Thymus (tissue), 11 donors: ENCODE measurements around the gene VPS33B. TPM values are rescaled to one million over a fixed set of nuclear protein-coding genes. Genes with fewer than 3 reads are reported as not detected.

ENCODE experiments used
- DNase-seq, 9 donors: peaks; one replicate each; pipeline ENCODE4 v3.0.0-alpha.2; 2013; ENCODE audit warnings: low spot score in 9 of 9, low read depth in 6 of 9, missing footprints in 1 of 9
- H3K27ac ChIP-seq, 2 donors: one replicate each; pipeline ENCODE4 v1.5.1; 2013; ENCODE audit warnings: control low read depth in 1 of 2, low read depth in 1 of 2, low read length in 1 of 2, mild to moderate bottlenecking in 1 of 2, moderate library complexity in 1 of 2
- H3K27me3 ChIP-seq, 2 donors: one replicate each; pipeline ENCODE4 v1.5.1; 2013; ENCODE audit warnings: low read length in 1 of 2; ENCODE audit not compliant: control insufficient read depth in 2 of 2, insufficient read depth in 1 of 2
- H3K36me3 ChIP-seq, 2 donors: one replicate each; pipeline ENCODE4 v1.5.1; 2013; ENCODE audit warnings: low read length in 1 of 2, mild to moderate bottlenecking in 1 of 2, moderate library complexity in 1 of 2; ENCODE audit not compliant: control insufficient read depth in 2 of 2, insufficient read depth in 2 of 2
- H3K4me1 ChIP-seq, 2 donors: one replicate each; pipeline ENCODE4 v1.5.1; 2013; ENCODE audit warnings: low read length in 2 of 2; ENCODE audit not compliant: control insufficient read depth in 2 of 2, insufficient read depth in 2 of 2
- H3K4me3 ChIP-seq, 2 donors: one replicate each; pipeline ENCODE4 v1.5.1; 2013; ENCODE audit warnings: low read length in 2 of 2, control low read depth in 1 of 2, mild to moderate bottlenecking in 1 of 2
- H3K9me3 ChIP-seq, 2 donors: one replicate each; pipeline ENCODE4 v1.5.1; 2013; ENCODE audit warnings: low read length in 1 of 2, mild to moderate bottlenecking in 1 of 2; ENCODE audit not compliant: control insufficient read depth in 2 of 2, insufficient read depth in 1 of 2
- WGBS: extraction: QIAGEN DNeasy Blood & Tissue Kit; methylation state at CpG from one replicate; pipeline ENCODE4 v1.1.7; 2013; 5-methylcytosine and 5-hydroxymethylcytosine counted together
- polyA plus RNA-seq: library from polyadenylated mRNA; stranded (reverse); fragments of 200-250 nt; gene quantifications from one replicate; pipeline ENCODE4 v1.2.3, GENCODE V29; 2013
- total RNA-seq: library from RNA; stranded (reverse); fragments of 120-200 nt; gene quantifications from one replicate; pipeline ENCODE4 v1.2.4, GENCODE V29; 2013
- donor health status: healthy.

VPS33B gene
- total and polyA plus RNA-seq, 2 donors = 8.7 to 19.0 TPM

DNA sequence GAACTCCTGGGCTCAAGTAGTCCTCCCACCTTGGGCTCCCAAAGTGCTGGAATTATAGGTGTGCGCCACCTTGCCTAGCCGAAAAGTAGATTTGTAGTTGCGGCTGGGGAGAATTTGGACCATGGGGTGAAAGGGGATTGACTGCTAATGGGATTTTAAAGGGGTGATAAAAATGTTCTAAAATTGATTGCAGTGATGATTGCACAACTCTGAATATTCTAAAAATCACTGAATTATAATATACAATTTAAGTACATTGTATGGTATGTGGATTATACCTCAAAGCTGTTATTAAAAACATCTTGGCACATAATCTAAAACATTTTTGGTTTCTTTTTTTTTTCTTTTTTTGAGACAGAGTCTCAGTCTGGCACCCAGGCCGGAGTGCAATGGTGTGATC lies 31.9 kb downstream of the VPS33B start:
- Histone ChIP-seq H3K4me1 (peaks cover 9 to 25% of the 10 kb centered on the region in 2 donors), H3K9me3 (no peaks in the 10 kb centered on the region), H3K27me3 (no peaks in the 10 kb centered on the region), H3K27ac (no peak overlapping the region), H3K4me3 (no peak overlapping the region), H3K36me3 (peaks cover 0 to 9% of the 10 kb centered on the region in 2 donors)
- no peak for DNase-seq
- WGBS = 99% methylated on average over 4 of the region's 4 CpGs

- H3K27ac ChIP-seq = no peak overlapping the region
These were observed 33.2 kb downstream of the VPS33B start for GRCh38 chr15:90989040-90989768.

GRCh38 chr15:90988296-90988695 lies 34.1 kb downstream of the VPS33B start:
- H3K27ac ChIP-seq = peak overlapping the region in 1 of 2 donors; percentile 12
- DNase-seq = no peak

More at GRCh38 chr15:90989040-90989768, 33.2 kb downstream of the VPS33B start:
- 91% methylated on average over 7 of the region's 7 CpGs for WGBS
- Histone ChIP-seq H3K4me3 (no peak overlapping the region), H3K36me3 (peaks cover 5 to 14% of the 10 kb centered on the region in 2 donors), H3K9me3 (no peaks in the 10 kb centered on the region), H3K4me1 (peaks cover 6 to 25% of the 10 kb centered on the region in 2 donors), H3K27me3 (no peaks in the 10 kb centered on the region)
- peak in 1 of 9 donors; percentile 15 for DNase-seq

DNA sequence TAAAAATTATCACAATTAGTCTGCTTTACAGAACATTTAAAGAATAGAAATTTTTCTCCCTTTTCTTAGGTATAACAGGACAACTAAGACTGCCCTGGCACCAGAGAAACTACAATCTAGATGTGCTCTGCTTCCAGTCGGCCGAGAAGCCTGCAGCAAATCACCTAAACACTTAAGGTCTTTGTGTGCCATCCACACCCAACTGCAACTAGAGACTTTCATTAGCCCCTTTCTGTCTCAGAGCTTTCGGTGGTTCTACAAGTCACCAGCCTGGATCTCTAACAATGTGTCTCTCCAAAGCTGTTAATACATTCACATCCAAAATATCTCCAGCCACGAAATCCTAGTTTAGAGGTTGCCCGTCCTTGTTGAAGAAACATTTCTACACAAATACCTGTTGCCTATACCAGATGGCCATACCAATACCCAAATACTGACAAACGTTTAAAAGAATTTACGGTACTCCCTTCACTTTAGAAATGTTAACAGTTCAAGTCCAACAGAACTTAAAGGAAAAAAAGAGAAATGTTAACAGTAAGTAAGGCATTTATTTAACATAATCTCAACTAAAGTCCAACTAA lies 34.7 kb downstream of the VPS33B start:
- Histone ChIP-seq H3K27me3 (no peaks in the 10 kb centered on the region), H3K9me3 (no peaks in the 10 kb centered on the region), H3K4me1 (peaks cover 2 to 21% of the 10 kb centered on the region in 2 donors), H3K4me3 (no peak overlapping the region), H3K36me3 (peaks cover 17 to 28% of the 10 kb centered on the region in 2 donors), H3K27ac (no peak overlapping the region)
- WGBS = 94% methylated on average over 7 of the region's 7 CpGs
- DNase-seq = no peak

More at GRCh38 chr15:90988296-90988695, 34.1 kb downstream of the VPS33B start:
- no peak overlapping the region for H3K4me3 ChIP-seq
- peaks cover 10 to 22% of the 10 kb centered on the region in 2 donors for H3K36me3 ChIP-seq
- H3K27me3 ChIP-seq = no peaks in the 10 kb centered on the region
- H3K9me3 ChIP-seq = no peaks in the 10 kb centered on the region
- WGBS = 73% methylated on average over 6 of the region's 6 CpGs
- H3K4me1 ChIP-seq = peaks cover 2 to 21% of the 10 kb centered on the region in 2 donors

DNA sequence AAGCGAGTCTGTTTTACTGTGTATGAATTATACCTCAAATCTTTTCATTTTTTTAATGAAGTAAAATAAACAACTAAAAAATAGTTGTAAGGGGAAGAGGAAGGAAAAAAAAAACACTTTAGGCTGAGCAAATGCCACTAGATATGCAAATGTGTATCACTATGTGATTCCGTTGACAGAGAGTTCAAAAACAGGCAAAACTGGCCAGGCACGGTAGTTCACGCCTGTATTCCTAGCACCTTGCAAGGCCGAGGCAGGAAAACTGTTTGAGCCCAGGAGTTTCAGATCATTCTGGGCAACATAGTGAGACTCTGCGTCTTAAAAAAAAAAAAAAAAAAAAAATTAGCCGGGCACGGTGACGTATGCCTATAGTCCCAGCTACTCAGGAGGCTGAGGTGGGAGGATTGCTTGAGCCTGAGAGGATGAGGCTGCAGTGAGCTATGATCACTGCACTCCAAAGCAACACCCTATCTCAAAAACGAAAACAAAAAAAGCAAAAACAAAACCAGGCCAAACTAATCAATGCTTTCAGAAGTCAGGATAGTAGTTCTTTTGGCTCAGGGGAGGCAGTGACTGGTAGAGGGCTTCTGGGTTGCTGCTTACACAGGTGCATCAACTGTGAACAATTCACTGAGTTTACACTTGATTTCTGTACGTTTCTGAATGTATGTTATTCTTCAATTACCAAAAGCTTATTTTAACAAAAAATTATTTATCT lies 35.4 kb downstream of the VPS33B start:
- Histone ChIP-seq H3K4me3 (no peak overlapping the region), H3K27me3 (no peaks in the 10 kb centered on the region), H3K36me3 (peaks cover 19 to 35% of the 10 kb centered on the region in 2 donors), H3K9me3 (no peaks in the 10 kb centered on the region), H3K27ac (no peak overlapping the region), H3K4me1 (peaks cover 2 to 20% of the 10 kb centered on the region in 2 donors)
- DNase-seq = peak in 1 of 9 donors; percentile 6
- 92% methylated on average over 11 of the region's 11 CpGs for WGBS

DNA sequence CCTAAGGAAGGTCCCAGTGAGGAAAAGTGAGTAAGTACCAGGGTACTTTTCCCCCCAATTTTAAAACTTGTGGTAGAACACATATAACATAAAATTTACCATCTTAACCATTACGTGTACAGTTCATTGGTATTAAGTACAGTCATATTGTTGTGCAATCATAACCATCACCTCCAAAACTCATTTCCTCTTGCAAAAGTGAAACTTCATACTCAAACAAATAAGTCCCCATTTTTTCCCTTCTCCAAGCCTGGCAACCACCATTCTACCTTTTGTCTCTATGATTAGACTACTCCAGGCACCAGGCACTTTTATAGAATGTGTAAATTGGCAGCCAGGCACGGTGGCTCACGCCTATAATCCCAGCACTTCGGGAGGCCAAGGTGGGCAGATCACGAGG lies 40.3 kb downstream of the VPS33B start:
- no peak overlapping the region for H3K27ac ChIP-seq
- WGBS = 99% methylated on average over 5 of the region's 5 CpGs

GRCh38 chr15:90981681-90982080 lies 40.7 kb downstream of the VPS33B start:
- Histone ChIP-seq H3K27me3 (no peaks in the 10 kb centered on the region), H3K27ac (no peak overlapping the region), H3K4me3 (no peak overlapping the region), H3K36me3 (peaks cover 51 to 79% of the 10 kb centered on the region in 2 donors), H3K9me3 (no peaks in the 10 kb centered on the region), H3K4me1 (no peaks in the 10 kb centered on the region)
- 98% methylated on average over 6 of the region's 6 CpGs for WGBS
- no peak for DNase-seq

More for the DNA sequence above, 40.3 kb downstream of the VPS33B start:
- Histone ChIP-seq H3K4me3 (no peak overlapping the region), H3K9me3 (no peaks in the 10 kb centered on the region), H3K36me3 (peaks cover 51 to 75% of the 10 kb centered on the region in 2 donors), H3K4me1 (peaks cover 0 to 3% of the 10 kb centered on the region in 2 donors), H3K27me3 (no peaks in the 10 kb centered on the region)
- DNase-seq = no peak

- WGBS = 90% methylated on average over 1 of the region's 1 CpG
- Histone ChIP-seq H3K27me3 (no peaks in the 10 kb centered on the region), H3K4me1 (no peaks in the 10 kb centered on the region), H3K4me3 (no peak overlapping the region), H3K27ac (no peak overlapping the region), H3K9me3 (no peaks in the 10 kb centered on the region), H3K36me3 (peaks cover 60 to 91% of the 10 kb centered on the region in 2 donors)
- no peak for DNase-seq
These were observed 42.8 kb downstream of the VPS33B start for GRCh38 chr15:90979582-90979981.

- H3K4me1 ChIP-seq = no peaks in the 10 kb centered on the region
- peaks cover 57 to 80% of the 10 kb centered on the region in 2 donors for H3K36me3 ChIP-seq
- DNase-seq = no peak
- H3K27me3 ChIP-seq = no peaks in the 10 kb centered on the region
- 99% methylated on average over 21 of the region's 21 CpGs for WGBS
- H3K9me3 ChIP-seq = no peaks in the 10 kb centered on the region
- H3K4me3 ChIP-seq = no peak overlapping the region
- no peak overlapping the region for H3K27ac ChIP-seq
These were observed 48.2 kb downstream of the VPS33B start for GRCh38 chr15:90974216-90974615.
